ENCODE measurements around the gene MEGF6. TPM values are rescaled to one million over a fixed set of nuclear protein-coding genes. Genes with fewer than 3 reads are reported as not detected.

MEGF6 gene
- total RNA-seq, 2 donors from 2014 or later = 4.9 to 6.8 TPM

DNA sequence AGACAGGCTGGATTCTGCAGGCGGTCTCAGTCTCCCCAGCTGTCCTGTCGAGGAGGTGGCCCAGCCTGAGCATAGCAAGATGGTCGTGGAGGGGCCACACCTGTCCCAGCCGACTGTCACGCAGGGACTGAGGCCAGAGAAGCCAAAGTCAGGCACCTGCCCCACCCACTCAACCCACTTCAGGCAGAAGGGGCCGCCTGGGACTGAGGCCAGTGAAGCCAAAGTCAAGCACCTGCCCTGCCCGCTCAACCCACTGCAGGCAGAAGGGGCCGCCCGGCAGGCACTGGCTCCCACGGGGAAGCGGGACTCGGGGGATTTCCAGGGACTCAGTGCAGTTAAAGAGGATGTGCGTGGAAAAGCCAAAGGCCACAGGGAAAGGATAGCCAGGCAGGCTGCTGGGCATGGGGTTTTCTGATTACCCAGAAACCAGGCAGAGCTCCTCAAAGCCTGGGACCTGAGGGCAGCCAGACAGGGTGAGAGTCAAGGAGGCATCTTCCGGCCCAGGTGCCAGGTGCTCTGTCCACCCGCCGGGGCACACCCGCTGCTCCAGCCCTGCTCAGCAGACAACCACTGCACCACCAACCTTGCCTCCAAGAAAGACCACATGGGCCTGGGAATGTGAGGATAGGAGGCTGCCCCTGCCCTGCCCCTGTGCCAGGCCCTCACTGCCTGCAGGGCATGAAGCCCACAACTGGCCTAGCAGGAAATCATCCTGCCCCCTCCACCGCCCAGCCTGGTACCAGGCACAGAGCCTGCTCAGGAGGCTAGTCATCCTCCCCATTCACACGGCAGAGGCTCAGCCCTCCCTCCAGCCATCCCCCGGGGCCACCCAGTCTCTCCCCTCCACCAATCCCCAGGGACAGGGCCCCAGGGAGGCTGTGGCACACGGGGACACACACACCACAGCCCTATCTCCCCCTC, 41.0 kb downstream of the MEGF6 start:
- Mint-ChIP-seq H3K27me3 (ENCODE audit: low read depth) (no peaks in the 10 kb centered on the region), H3K4me1 (ENCODE audit: low read depth) (no peaks in the 10 kb centered on the region), H3K27ac (no peak overlapping the region), H3K9me3 (no peaks in the 10 kb centered on the region), H3K4me3 (no peak overlapping the region), H3K36me3 (ENCODE audit: insufficient read depth in 2 of 2) (no peaks in the 10 kb centered on the region)
- no peak for ATAC-seq (replicated peaks in 1 of 2)
- no peak for DNase-seq

DNA sequence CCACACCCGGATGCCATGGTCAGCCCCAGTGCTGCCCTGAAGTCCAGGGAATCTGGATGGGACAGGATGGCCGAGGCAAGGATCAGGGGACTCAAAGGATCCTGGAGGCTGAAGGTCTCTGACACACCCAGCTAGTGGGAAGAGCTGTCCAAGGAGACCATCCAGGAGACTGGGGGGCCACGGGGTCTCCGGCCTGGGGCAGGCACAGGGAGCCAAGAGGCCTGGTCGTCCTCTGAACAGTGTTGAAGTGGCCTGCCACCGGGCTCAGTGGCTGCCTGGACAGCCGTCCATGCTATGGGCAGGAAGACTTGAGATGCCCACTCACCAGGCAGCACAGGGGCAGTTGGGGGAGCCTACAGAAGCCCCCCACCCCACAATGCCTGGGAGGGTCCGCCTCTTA, 41.9 kb downstream of the MEGF6 start:
- Mint-ChIP-seq H3K27ac (no peak overlapping the region), H3K4me1 (ENCODE audit: low read depth) (no peaks in the 10 kb centered on the region), H3K9me3 (no peaks in the 10 kb centered on the region), H3K36me3 (ENCODE audit: insufficient read depth in 2 of 2) (no peaks in the 10 kb centered on the region), H3K27me3 (ENCODE audit: low read depth) (no peaks in the 10 kb centered on the region), H3K4me3 (no peak overlapping the region)
- ATAC-seq (replicated peaks in 1 of 2) (no peak), DNase-seq (no peak)

DNA sequence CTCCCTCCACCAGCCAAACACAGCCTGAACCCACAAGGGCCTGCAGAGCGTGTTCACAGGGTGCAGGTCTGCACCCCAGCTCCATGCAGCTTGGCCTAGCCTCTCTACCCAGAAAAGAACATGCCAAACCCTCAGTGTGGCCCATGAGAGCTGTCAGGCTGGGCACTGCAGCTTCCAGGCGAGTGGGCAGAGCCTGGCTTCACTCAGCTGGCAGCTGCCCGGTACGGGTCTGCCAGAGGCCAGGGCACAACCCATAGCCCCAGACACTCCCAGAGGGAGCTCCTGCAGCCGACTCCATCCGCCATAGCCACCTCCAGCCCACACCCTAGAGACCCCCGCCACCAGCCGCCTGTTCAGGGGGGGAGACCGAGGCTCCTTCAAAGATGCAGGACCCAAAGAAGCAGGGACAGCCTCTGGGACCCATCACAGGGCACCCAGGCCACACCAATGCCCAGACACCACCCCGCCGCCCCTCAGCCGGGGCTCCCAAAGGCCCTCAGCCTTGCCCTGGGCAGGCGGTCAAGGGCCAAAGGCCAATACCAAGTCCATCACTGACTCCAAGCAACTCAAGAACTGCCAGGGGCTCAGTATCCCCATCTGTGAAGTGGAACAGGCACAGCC, 42.4 kb downstream of the MEGF6 start:
- no peak overlapping the region for H3K4me3 Mint-ChIP-seq

DNA sequence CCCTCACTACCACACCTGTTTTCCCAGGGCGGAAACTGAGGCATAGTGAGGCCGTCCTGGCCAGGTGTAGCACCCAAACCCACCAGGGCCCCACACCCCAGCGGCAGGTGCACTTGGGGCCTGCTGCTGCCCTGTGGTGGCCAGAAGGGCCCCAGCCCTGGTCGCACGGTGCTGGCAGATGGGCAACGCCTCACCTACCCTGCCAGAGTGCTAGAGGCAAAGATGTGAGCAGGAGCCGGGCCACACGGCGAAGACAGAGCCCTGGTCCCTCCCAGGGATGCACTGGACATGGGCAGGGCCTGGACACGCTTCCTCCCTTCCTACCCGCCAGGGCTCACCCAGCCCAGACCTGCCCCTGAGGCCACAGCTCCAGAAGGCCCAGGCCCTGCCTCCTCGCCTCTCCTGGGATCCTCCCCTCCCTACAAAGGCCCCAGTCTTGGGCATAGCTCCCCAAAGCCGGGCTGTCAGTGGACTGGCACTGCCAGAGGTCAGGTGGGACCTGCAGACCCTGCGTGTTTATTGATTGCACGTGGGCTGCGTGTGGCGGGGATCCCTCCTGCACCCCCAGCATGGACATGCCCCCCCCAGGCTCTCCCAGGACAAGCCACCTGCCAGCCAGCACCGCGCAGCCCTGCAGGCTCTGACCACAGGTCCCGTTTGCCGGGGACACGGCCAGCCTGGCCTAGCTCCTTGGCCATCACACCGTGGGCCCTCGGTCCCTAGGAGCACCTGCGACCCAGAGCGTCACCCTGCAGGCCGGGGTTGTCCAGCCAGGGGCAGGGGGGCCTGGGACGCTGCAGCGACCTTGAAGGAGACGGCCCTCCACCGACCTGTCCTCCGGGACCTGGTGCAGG, 44.1 kb downstream of the MEGF6 start:
- Mint-ChIP-seq H3K9me3 (no peaks in the 10 kb centered on the region), H3K4me3 (no peak overlapping the region), H3K27ac (no peak overlapping the region), H3K4me1 (ENCODE audit: low read depth) (no peaks in the 10 kb centered on the region), H3K27me3 (ENCODE audit: low read depth) (no peaks in the 10 kb centered on the region), H3K36me3 (ENCODE audit: insufficient read depth in 2 of 2) (no peaks in the 10 kb centered on the region)
- ATAC-seq (replicated peaks in 1 of 2) (no peak), DNase-seq (no peak)

More for the DNA sequence above, 42.4 kb downstream of the MEGF6 start:
- no peak for ATAC-seq (replicated peaks in 1 of 2)
- Mint-ChIP-seq H3K27me3 (ENCODE audit: low read depth) (no peaks in the 10 kb centered on the region), H3K9me3 (no peaks in the 10 kb centered on the region), H3K4me1 (ENCODE audit: low read depth) (no peaks in the 10 kb centered on the region), H3K36me3 (ENCODE audit: insufficient read depth in 2 of 2) (no peaks in the 10 kb centered on the region), H3K27ac (no peak overlapping the region)
- no peak for DNase-seq

DNA sequence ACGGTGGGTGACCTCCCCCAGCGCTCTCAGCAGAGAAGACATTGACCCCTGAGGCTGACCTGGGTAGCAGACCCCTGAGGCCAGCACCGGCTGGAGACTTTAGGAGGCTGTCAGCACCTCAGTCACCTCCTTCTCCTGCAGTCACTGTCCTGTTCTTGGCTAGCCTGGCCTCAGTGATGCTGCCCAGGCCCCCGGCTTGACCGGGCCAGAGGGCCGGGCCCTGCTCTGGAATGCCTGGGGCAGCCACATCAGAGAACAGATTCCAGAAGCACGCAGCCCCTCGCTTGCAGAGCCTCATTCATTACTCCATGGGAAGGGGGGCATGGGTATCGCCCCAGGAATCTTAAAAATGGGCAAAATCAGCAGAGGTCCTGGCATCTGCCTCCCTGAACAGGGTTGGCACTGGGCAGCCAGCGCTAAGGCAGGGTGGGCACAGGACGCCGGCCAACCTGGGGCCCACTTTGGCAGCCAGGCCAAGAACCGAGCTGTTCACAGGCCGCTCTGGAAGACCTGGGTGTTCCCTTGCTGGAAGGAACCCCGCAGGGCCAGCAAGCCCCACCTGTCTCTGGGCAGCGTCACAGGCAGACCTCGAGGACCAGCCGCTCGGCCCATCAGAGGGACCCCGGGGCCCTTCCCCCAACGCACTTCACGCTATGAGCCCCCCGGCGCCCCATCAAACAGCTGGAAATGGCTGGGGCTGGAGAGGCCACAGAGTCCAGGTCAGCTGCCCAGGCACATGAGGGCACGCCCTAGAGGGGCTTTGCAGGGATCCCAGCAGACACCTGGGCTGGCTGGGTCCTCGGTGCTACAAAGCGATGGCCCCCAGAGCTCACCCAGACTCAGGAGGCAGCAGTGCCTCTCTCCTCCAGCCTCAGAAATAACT, 45.1 kb downstream of the MEGF6 start:
- no peaks in the 10 kb centered on the region for H3K27me3 Mint-ChIP-seq (ENCODE audit: low read depth)
- no peaks in the 10 kb centered on the region for H3K9me3 Mint-ChIP-seq
- H3K36me3 Mint-ChIP-seq (ENCODE audit: insufficient read depth in 2 of 2) = no peaks in the 10 kb centered on the region
- H3K4me3 Mint-ChIP-seq = no peak overlapping the region
- no peaks in the 10 kb centered on the region for H3K4me1 Mint-ChIP-seq (ENCODE audit: low read depth)
- no peak for DNase-seq
- no peak for ATAC-seq (replicated peaks in 1 of 2)
- H3K27ac Mint-ChIP-seq = no peak overlapping the region

DNA sequence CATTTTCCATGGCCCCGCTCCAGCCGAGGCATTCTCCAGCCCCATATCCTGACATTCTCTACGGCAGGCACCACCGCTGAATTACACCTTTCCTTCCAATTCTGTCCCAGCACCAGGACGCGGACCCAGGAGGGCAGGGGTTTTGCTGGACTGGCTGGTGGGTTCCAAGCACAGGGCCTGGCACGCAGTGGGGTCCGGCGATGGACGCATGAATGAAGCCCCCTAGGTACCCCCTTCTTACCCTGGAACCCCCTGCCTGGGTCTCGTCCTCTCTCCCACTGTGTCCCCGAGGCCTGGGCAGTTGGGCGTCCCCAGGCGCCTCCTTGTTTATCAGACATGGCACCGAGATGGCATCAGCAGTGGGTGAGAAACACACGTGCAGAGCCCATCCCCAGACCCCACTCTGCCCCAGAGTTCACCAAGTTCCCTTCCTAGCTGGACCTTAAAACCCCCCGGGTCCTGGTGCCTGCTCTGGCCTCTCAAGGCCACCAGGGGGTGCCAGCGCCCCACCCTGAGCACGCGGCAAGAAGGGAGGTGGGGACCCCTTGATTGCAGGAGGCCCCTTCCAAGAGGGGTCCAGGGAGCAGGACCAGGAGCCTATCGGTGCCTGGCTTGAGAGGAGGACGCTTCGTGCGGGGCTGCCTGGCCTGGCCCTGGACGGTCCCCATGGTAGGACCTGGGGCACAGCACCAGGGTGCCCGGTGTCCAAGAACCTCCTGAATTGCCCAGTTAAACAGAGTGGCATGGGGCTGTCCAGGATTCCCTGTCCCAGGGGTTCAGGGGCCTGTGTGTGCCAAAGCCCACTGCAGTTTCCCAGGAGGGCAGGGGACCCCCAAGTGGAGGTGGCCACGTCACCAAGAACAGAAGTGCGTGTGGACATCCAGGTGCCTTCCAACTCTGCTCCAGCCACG, 46.1 kb downstream of the MEGF6 start:
- Mint-ChIP-seq H3K36me3 (ENCODE audit: insufficient read depth in 2 of 2) (no peaks in the 10 kb centered on the region), H3K27me3 (ENCODE audit: low read depth) (no peaks in the 10 kb centered on the region), H3K4me3 (no peak overlapping the region), H3K9me3 (no peaks in the 10 kb centered on the region), H3K27ac (no peak overlapping the region), H3K4me1 (ENCODE audit: low read depth) (no peaks in the 10 kb centered on the region)
- ATAC-seq (replicated peaks in 1 of 2) = peak; percentile 53 to 61
- peak; percentile 36 to 51 for DNase-seq

DNA sequence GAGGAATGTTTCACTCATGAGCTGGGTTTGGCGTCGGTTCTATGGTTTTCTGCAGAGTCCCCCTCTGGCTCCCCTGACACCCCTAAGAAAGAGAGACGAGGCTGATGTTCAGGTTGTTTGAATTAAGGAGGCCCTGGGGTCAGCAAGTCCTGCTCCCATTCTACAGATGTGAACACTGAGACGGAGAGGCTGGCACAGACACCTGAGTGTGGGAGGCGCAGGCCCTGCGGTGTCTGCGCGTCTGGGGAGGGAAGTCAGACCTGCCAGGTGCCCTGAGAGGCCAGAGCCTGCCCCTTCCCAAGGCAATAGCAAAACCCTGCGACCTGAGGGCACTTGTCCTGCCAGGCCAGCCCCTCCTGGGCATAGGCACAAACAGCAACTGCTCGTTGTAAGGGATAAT, 47.7 kb downstream of the MEGF6 start:
- no peaks in the 10 kb centered on the region for H3K36me3 Mint-ChIP-seq (ENCODE audit: insufficient read depth in 2 of 2)

DNA sequence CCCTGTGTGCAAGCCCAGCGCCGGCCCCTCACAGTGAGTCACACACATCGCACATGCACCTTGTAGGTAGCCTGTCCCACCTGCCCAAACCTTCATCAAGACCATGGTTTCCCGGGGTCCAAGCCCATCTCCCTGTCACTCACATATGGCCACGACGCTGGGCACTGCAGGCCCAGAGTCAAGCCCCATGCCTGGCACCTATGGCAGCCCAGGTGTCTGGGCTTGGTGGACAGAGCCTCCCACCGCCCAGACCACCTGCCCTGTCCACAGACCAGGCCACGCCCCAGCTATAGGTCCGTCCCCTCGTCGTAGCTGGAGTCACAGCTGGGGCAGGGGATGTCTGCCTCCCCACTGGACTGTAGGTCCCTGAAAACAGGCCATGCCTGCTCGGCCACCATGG, 48.2 kb downstream of the MEGF6 start:
- Mint-ChIP-seq H3K4me3 (no peak overlapping the region), H3K27ac (no peak overlapping the region), H3K27me3 (ENCODE audit: low read depth) (no peaks in the 10 kb centered on the region), H3K36me3 (ENCODE audit: insufficient read depth in 2 of 2) (no peaks in the 10 kb centered on the region), H3K9me3 (no peaks in the 10 kb centered on the region), H3K4me1 (ENCODE audit: low read depth) (no peaks in the 10 kb centered on the region)
- DNase-seq (no peak), ATAC-seq (replicated peaks in 1 of 2) (no peak)

More for the DNA sequence above, 47.7 kb downstream of the MEGF6 start:
- no peak overlapping the region for H3K27ac Mint-ChIP-seq
- ATAC-seq (replicated peaks in 1 of 2) (no peak), DNase-seq (no peak)
- no peaks in the 10 kb centered on the region for H3K9me3 Mint-ChIP-seq
- H3K27me3 Mint-ChIP-seq (ENCODE audit: low read depth) = no peaks in the 10 kb centered on the region
- H3K4me3 Mint-ChIP-seq = no peak overlapping the region
- no peaks in the 10 kb centered on the region for H3K4me1 Mint-ChIP-seq (ENCODE audit: low read depth)

DNA sequence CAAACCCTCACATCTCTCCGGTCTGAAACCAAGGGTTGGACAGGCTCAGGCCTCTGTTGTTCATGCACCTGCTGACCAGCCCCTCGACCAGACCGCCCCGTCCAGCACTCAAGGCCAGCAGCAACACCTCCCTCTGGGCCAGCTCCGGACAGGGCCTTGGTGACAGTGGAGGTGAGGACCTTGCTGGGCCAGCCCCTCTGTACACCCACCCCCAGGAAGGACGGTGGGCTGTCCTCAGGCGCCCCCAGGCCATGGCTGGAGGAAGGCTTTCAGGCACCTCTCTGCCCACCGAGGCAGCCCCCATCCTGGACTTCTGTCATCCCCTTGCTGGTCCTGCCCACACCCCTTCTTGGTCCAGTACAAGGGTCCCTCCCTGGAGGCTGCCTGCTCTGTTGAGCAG, 48.6 kb downstream of the MEGF6 start:
- H3K4me1 Mint-ChIP-seq (ENCODE audit: low read depth) = no peaks in the 10 kb centered on the region
- no peaks in the 10 kb centered on the region for H3K36me3 Mint-ChIP-seq (ENCODE audit: insufficient read depth in 2 of 2)
- H3K27ac Mint-ChIP-seq = no peak overlapping the region
- no peak overlapping the region for H3K4me3 Mint-ChIP-seq
- no peak for ATAC-seq (replicated peaks in 1 of 2)
- no peak for DNase-seq
- H3K27me3 Mint-ChIP-seq (ENCODE audit: low read depth) = no peaks in the 10 kb centered on the region
- no peaks in the 10 kb centered on the region for H3K9me3 Mint-ChIP-seq

DNA sequence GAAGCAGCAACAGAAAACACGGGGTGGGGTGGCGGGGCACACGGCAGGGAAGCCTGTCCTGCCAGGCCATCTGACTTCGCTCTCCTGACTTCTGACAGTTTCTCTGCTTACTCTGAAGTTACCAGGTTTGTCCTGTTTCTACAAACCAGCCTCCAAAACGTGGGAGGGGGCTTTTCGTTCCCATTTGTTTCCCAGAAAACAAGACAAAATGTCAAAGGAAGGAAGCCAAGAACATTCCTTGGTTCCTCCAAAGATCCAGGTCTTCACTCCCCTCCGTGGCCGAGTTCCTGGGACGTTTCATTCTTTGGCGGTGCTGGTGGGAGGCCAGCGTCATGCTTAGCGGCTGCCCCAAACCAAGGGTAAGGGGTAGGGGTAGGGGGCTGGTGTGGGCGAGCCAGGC, 49.6 kb downstream of the MEGF6 start:
- ATAC-seq (replicated peaks in 1 of 2) (no peak), DNase-seq (no peak)
- Mint-ChIP-seq H3K4me1 (ENCODE audit: low read depth) (no peaks in the 10 kb centered on the region), H3K4me3 (no peak overlapping the region), H3K9me3 (no peaks in the 10 kb centered on the region), H3K27ac (no peak overlapping the region), H3K36me3 (ENCODE audit: insufficient read depth in 2 of 2) (no peaks in the 10 kb centered on the region), H3K27me3 (ENCODE audit: low read depth) (no peaks in the 10 kb centered on the region)

DNA sequence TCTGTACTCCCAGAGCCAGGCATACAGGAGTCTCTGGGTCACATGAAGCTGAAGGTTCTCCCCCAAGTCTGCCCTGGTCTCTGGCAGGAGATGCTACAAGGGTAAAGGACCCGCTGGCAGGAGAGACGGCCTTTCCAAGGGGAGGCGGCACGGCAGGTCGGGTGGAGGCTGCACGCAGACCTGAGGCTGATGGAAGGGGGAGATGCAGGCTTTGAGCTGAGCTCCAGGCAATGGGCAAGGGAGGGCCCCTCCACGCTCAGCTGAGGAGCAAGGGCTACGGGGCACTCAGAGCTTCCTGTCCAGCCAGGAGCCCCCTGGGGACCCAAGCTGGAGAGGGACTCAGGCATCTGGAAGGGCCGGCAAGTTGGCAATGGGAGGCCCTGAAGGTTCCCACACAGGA, 50.3 kb downstream of the MEGF6 start:
- ATAC-seq (replicated peaks in 1 of 2) = no peak
- no peak for DNase-seq
- no peaks in the 10 kb centered on the region for H3K36me3 Mint-ChIP-seq (ENCODE audit: insufficient read depth in 2 of 2)
- no peaks in the 10 kb centered on the region for H3K9me3 Mint-ChIP-seq
- no peaks in the 10 kb centered on the region for H3K4me1 Mint-ChIP-seq (ENCODE audit: low read depth)
- no peaks in the 10 kb centered on the region for H3K27me3 Mint-ChIP-seq (ENCODE audit: low read depth)
- H3K4me3 Mint-ChIP-seq = no peak overlapping the region
- H3K27ac Mint-ChIP-seq = no peak overlapping the region

Data from activated T-cell treated with anti-CD3 and anti-CD28 coated beads, Interleukin-2, amount 50 U/mL, for 72 hours (primary cell).